Measurements from ENCODE around the gene SORCS3.

The SORCS3 gene

DNA sequence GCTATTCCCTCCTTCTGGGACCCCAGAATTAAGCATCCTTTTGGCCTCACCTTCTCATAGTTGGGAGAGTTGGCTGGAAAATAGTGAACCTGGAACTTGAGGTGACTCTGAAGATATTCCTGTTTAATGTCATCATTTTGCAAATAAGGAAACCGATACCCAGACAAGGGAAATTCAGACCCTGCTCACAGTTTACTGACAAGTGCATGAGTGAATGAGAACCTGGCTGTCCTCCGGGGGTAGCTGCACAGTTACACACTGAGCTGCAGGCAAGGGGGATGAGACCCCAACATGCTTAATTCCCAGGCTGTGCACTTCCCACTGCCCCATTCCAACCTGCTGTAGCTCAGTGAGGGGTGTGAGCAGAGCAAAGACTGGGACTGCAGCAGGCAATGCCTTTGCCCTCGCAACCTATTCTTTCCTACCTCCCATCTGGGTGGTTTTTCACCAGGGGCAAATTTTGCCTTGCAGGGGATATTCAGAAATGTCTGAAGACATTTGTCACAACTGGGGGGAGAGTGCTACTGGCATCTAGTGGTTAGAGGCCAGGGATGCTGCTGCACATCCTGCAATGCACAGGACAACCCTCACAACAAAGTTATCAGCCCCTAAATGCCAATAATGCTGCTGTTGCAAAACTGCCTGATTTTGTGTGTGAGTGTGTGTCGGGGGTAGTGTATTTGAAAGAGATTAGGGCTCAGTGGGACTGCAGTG lies 136.2 kb downstream of the SORCS3 start:
- DNase-seq (ENCODE audit: low spot score): no peak

DNA sequence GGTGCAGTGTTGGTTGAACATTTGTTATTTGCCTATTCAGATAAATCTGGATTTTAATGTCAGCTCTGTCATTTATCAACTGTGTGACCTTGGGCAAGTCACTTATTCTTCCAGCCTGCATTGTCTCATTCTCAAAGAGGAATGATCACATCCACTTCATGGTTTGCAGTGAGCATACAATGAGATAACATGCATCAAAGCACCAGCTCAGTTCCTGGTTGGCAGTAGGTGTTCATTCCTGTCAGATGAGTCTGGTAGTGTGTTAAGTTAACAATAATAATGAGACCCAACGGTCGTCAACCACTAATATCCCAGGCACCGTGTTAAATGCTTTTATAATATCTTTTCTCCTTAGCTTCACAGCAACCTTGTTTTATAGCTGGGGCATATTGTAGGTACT lies 137.3 kb downstream of the SORCS3 start:
- DNase-seq (ENCODE audit: low spot score): no peak

DNA sequence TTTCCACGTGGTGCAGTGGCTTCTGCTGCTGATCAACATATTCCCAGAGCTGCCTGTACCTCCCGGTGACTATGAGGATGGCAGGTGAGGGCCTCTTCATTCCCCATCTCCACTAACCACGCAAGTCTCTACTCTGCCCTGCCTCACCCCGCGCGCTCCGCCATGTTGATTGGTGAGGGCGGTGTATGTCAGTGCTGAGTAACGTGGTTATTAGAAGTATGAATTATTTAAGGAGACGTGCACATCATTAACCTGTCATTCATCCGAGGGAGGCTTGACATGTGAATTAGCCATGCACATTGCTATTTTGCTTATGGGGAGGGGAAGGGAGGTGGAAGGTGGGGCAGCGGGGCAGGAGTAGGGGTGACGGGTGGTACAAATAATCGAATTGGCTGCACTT lies 138.6 kb downstream of the SORCS3 start:
- no peak for DNase-seq (ENCODE audit: low spot score)

DNA sequence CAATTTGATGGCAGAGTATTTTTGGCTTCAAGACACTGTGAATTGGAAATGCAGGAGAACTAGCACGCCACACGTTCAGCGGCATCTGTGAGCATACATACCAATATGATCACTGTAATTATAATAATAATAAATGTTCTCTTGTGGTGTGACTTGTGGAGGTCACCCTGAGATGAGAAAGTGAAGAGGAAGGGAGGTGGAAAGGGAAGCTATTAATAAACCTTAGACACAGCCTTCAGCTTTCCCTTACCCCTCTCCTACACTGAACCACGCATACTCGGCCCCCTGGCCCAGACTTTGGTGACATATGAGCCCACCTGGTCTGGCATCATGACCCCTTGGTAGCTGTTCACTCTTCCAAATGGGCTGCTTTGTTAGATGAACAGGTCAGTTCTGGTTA lies 139.1 kb downstream of the SORCS3 start:
- no peak for DNase-seq (ENCODE audit: low spot score)

DNA sequence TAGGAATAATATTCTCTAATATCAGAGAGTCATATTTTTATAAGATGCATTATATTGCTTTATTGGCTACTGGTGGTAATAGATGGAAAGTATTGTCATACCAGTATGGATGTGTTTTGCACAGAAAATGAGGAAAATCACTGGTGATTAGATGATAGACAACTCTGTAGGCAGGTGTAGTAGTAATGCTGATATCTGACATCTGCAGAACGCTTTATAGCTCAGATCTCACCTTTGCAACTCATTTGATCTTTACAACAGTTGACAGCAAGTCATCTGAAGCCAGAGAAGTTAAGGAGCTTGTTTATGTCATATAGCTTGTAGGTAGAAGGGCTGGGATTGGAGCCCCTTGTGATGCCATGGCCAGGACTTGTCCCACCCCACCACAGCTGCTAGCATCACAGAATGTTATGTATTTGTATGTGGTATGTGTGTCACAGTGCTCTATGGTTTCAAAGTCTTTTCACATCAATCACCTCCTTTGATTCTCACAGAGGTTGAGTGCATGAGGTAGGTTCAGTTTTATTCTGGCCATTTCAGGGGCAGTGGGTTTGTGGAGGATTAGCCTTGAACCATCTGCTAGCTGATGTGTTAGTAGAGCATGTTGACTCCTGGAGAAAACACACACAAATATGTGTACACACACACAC lies 140.0 kb downstream of the SORCS3 start:
- DNase-seq (ENCODE audit: low spot score): no peak

DNA sequence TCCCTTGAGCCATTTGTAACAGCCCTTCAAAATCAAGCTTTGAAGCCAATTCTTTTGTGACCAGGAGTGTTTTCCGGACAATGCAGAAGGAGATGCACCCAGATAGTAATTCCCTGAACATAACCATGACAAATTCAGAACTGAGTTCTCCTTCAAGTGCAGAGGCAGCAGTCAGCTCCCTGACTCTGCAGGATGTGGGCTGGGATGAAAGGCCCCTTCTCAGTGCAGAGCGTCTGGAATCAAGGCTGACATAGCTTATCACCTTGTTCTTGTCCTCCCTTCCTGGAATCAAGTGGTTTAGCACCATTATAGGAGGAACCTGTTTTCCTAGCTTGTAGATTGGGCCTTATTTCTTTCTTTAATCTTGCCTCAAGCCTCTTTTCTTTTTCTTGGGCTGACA lies 143.4 kb downstream of the SORCS3 start:
- no peak for DNase-seq (ENCODE audit: low spot score)

DNA sequence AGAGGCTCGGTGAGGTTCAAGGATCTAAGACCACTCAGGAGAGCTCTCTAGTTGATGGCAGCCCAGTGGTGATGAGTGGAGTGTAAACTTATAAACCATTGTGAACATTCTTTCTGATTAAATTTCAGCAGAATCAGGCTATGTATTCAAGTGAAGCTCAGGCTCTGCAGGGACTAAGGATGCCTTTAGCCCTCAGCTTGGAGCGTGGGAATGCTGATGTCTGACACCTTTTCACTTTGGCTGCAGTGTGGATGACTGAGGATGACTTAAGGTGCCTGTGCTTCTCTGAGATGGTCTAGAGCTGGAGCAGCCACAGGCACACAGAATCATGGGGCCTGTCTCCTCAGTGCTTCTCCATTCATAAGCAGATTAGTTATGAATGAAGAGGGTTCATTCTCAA lies 150.4 kb downstream of the SORCS3 start:
- no peak for DNase-seq (ENCODE audit: low spot score)

DNA sequence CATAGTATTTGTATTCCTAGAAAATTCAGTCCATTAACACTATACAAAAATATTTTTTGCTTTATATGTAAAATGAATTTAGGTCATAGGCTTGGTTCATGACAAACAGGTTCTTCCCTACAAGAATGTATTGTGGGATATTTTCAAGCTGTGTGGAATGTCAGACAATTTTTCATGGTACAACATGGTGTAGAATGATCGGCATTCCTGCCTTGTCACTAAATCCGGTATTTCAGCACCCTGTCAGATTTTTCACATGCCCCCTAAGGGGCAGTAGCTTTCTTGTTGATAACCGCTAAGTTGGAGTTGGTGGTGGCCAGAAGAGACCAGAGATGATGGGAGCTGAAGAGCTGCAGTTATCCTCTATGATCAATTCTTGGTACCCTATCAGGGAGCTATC lies 154.3 kb downstream of the SORCS3 start:
- no peak for DNase-seq (ENCODE audit: low spot score)

DNA sequence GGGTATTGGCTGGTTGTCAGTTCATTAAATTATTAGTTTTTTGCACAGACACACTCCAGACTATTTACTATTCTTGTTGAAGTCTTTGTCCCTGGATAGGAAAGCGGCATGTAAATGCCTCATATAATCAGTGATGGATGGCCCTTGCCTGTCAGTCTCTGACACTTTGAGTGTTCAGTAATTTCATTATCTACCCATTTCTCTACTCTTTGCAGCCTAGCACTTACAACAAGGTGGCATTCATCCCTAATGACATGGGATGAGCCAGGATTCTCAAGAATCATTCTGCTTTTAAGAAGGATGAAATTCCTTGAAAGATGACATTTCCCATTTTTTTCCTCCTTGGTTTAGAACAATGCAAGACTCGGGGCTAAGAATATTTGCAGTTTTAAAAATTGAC lies 155.7 kb downstream of the SORCS3 start:
- DNase-seq (ENCODE audit: low spot score): no peak

DNA sequence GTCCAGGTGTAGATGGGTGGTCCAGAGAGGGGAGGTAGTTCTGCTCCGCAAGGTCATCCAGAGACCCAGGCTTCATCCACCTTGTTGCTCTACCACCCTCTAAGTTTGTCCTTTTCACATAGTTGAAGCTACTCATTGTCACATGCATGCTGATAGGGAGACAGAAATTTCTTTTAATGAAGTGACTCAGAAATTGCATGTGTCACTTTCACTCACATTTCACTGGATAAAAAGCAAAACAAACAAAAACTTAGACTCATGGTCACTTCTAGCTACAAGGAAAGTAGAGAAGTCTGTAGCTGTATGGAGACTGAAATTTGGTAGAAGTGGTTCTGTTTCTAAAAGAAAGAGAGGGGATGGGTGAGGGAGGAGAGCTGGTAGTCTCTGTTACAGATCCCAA lies 161.9 kb downstream of the SORCS3 start:
- DNase-seq (ENCODE audit: low spot score): no peak

DNA sequence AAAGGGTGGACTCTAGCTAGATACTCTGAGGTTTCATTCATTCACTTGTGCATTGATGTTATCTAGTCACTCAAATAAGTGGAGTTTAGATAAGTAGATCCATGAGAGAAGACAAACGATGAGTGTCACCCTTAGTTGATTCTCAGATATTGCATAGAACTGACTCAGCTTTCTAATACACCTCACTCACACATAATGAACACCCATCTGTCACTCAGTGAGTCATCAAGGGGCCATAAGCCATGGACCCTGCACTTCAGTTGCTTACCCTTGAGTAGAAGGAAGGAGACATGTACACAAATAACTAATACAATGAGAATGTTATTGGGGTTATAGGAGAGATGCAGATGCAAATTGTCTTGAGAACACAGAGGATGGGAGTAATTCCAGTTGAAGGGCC lies 163.8 kb downstream of the SORCS3 start:
- DNase-seq (ENCODE audit: low spot score): no peak

DNA sequence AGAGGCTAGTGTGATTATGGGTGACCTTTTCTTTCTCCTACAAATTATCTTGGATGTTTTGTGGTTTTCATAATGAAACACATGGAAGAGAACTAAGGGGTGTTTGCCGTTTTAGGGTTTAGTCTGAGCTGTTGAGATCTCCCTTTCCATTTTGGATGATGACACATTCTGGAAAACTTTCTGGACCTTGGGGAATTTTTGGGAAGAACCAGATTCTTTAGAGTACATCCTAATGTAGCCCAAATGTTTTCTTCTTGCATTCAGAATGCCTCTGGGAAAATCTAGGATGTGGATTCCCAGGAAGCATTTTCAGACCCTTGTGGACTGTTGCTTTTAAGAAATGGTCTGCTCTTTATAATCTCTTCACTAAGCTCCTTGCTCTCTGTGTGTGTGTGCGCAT lies 165.7 kb downstream of the SORCS3 start:
- DNase-seq (ENCODE audit: low spot score): no peak

DNA sequence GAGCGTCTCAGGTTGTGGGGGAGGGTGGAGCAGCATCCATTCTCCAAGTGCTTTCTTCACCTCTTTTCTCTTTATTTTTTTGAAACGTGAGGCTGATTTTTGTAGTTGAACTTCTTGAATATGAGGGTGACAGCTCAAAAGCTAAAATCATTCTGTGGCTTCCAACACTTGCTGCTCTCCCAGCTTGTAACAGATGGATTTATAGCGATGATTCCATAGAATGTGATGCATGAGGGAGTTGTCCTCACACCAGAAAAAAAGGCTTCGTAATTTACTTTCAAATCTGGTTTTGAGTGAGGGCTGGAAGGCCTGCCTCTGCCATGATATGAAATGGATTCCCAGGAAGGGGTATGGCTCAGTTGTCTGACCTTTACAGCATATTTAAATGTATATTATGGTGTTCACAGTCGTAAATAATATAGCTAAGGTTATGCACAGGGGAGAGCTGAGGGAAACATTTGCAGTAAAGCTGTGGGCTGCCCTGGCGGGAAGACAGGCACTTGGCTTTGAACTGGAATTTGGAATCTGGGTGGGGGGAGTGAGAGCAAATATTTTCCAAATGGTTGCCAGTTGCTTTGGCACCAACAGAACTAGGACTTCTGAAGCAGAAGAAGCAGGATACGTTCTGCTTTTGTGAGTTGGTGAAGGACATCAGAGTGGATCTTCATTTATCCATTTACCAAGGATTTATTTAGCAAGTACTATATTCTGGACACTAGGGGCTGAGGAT lies 166.7 kb downstream of the SORCS3 start:
- no peak for DNase-seq (ENCODE audit: low spot score)

DNA sequence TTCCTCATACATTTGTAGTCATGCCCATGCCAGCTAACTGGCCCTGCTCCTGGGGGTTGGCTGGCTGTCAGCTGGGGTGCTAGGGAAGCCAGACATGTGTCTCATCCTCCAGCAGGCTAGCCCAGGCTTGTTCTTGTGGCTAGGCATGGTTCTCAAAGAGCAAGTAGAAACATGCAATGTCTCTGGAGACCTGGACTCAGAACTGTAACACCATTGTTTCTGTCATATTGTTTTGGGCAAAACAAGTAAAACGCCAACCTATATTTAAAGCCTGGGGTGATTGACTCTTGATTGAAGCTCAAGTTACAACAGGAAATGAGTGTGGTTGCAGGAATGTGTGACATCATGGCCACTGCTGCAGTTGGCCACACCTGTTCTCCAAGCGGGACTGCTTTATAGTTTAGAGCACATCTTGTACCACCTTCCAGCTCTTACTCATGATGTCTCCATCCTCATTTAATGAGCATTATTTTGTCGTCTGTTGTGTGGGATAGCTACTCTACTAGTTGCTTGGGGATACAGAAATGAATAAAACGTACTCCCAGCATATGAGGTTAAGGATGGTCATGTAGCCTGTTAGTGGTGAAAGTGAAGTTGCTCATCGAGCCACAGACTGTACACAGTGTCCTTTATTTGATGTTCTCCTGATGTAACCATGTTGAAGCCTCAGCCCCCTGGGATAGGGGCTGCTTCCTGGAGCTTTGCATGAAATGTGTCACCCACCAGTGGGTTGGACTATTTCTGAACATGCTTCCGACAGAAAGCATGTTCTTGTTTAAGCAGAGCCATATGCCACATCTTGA lies 168.4 kb downstream of the SORCS3 start:
- no peak for DNase-seq (ENCODE audit: low spot score)

DNA sequence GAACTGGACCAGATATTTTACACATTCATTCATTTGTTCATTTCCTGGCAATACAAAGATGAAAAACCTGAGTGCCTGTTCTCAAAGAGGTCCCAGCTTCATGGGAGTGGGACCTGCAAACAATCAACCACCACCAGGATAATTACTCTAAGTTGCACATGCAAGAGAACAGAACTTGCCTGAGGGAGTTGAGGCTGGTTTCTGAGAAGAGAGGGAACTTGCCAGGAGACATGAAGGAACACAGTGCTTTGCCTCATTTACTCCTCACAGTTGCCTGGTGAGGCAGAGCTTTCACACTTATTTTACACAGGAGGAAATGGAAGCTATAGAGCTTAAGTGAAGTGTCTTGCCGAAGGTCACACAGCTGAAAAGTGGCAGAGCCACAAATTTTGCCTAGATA lies 170.1 kb downstream of the SORCS3 start:
- DNase-seq (ENCODE audit: low spot score): no peak

DNA sequence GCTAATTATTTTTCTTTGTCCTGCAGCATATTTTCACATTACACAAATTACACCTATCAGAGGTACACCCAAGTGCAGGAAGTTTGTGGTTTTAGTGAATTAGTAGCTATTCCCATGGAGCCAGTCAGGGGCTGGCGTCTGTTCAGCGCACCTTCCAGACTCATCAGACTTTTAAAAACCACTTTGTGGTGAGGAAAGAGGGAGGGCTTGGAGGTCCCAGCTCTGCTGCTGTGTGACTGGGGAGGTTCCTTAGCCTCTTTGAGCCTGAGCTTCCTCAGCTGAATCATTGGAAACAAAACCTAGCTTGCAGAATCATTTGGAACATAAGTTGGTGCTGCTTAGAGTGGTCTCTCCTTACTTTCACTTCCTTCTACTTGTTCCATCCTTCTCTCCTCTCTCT lies 175.4 kb downstream of the SORCS3 start:
- no peak for DNase-seq (ENCODE audit: low spot score)

DNA sequence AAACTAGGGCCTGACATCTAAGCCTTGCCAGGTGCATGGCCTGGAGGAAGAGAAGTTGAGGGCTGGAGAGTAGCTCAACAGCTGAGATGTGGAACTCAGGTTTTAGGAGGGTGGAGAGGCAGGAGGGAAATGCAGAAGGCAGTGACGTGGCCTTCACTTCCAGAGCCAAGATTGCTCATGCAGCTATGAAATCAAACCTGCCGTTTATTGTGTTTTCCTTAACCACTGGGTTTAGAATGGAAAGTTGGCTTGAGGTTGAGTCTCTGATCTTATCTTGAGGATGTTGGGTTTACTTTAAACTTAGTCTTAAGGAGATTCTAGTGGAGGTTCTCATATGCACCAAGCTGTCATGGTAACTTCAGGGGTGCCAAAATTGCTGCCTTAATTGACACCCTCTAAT lies 178.6 kb downstream of the SORCS3 start:
- DNase-seq (ENCODE audit: low spot score): no peak

DNA sequence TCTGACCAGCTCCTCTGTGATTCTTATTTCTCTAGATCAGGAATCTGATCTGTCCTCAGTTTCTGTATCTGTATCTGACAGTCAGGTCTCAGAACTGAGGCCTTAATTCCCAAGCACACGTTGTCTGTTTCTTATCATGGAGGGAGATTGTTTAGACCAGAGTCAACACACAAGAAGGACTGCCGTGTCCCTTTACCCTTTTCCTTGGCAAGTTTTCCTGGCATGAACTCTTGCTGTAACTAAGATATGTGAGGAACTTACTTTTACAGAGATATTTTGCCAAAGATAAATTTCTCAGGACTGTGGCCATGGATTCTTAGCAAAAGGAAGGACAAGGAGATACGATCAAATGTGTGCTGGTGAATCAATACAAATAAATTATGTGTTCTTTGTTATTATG lies 181.0 kb downstream of the SORCS3 start:
- no peak for DNase-seq (ENCODE audit: low spot score)

DNA sequence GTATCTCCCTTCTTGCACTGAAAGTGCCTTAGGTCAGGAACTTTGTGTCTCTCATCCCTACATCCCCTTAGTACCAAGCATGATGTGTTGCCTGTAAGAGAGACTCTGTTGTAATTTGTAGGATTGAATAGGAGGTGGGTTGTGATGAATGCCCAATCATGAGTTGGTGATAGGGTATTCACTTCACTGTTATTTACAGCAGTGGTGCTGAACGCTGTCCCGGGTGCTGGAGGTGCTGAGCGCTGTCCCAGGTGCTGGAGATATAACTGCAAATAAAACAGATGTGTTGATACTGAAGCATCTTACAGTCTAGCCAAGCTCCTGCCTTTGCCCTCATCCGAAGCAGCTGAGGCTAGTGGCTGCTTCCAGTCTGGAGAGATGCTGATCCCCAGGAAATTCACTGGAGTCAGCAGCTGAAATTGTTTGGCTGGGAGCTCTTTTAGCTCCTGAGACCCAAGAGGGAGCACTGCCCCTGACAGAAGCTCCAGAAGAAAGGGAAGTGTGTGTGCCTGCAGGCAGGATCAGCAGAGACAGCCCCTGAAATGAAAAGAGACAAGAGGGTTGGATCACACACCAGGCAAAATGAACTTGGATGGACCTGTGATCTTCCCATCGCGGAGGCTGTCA lies 183.4 kb downstream of the SORCS3 start:
- no peak for DNase-seq (ENCODE audit: low spot score)

DNA sequence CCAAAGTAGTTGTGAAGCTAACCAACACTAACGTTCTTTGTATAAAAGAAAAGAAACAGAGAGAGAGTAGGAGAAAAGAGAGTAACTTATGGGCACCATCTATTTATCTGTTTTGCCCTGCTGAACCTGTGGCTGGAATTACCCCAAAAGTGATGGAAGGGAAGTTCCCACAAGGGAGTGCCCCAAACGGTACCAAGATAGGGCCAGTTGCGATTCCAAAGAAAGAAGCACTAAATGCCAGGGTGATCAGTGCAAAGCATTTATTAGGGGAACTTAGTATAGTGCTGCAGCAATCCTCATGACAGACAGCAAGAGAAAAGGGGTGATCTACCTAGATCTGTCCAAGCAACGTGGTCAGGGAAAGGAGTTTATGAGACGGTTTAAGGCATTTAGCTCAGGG lies 190.2 kb downstream of the SORCS3 start:
- no peak for DNase-seq (ENCODE audit: low spot score)

DNA sequence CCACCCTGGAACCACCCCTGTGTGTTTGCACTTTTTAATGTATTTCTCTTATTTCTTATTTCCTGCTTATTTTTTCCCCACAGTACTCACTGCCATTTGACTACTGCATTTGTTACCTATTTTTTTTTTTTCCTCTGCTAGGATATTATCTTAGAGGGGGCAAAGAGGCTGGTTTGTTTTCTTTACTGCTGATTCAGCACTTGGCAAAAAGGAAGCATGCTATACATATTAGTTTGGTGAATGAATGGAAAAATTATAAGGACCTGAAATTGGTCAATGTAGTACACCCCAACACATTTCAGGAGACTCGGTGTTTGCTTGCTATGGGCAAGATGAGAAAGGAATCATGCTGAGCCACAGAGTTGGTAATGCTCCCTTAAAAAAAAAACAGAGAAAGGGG lies 193.5 kb downstream of the SORCS3 start:
- no peak for DNase-seq (ENCODE audit: low spot score)

DNA sequence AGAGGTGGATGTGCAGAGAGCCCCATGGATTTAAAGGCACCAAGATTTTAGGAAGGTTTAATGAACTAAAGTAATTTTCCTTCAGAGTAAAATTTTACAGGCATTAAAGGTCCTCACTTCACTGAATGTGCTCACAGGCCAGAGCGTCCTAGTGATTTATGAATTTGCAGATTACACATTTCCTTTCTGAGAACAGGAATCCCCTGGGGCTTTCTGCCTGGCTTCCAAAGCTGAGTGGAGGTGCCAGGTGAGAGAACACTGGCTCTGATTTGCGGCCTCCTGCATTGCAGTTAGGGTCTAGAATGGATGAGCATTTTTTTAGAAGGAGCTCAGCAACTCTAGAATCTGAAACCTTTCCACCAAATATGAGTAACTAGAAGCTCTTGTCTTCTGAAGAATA lies 194.3 kb downstream of the SORCS3 start:
- no peak for DNase-seq (ENCODE audit: low spot score)

Measured in left forelimb (tissue), 1 donor.